A673 (cell line): ENCODE measurements around the gene RPS6KA2. TPM values are rescaled to one million over a fixed set of nuclear protein-coding genes. Genes with fewer than 3 reads are reported as not detected.
A peak's percentile ranks its signal among the peaks of the same experiment; 100 is the strongest.

Experiments
- BruUV-seq: library from RNA; stranded (reverse); fragments of 400-500 nt; replicated peaks from 2 replicates; lab custom pipeline; 2021; lab: Mats Ljungman, UMichigan
- CTCF ChIA-PET: fragments of 300-600 bp; sonication (Branson Sonifier 250); formaldehyde crosslinking; loops from one replicate; lab custom pipeline; 2022; ENCODE audit warnings: antibody characterized with exemption; lab: Charles Lee
- POLR2A ChIA-PET: fragments of 300-600 bp; sonication (Branson Sonifier 250); formaldehyde crosslinking; loops from one replicate; lab custom pipeline; 2022; ENCODE audit warnings: antibody characterized with exemption; ENCODE audit not compliant: low non-redundant PET; lab: Charles Lee
- DNase-seq: peaks from one replicate; pipeline ENCODE4 v3.0.0-alpha.2; 2015; ENCODE audit warnings: low spot score
- H3K27ac ChIP-seq: fragments of 200-600 bp; sonication (generic); 2 replicates; pipeline ENCODE4 v1.5.1; 2016; ENCODE audit warnings: mixed run types, low read depth, mild to moderate bottlenecking, mixed read lengths, antibody characterized with exemption, low read length; ENCODE audit not compliant: poor library complexity, severe bottlenecking
- H3K27me3 ChIP-seq: fragments of 200-600 bp; sonication (generic); replicated peaks from 2 replicates; pipeline ENCODE4 v1.6.1; 2017; ENCODE audit warnings: mixed run types, low read depth, mild to moderate bottlenecking, mixed read lengths, antibody characterized with exemption, low read length; ENCODE audit not compliant: insufficient read depth, poor library complexity
- H3K36me3 ChIP-seq: fragments of 200-600 bp; sonication (generic); 2 replicates; pipeline ENCODE4 v1.6.1; 2016; ENCODE audit warnings: mixed run types, mild to moderate bottlenecking, mixed read lengths, antibody characterized with exemption, low read length; ENCODE audit not compliant: insufficient read depth, poor library complexity, severe bottlenecking
- H3K4me1 ChIP-seq: fragments of 200-600 bp; sonication (generic); 2 replicates; pipeline ENCODE4 v1.6.1; 2017; ENCODE audit warnings: mixed run types, mild to moderate bottlenecking, mixed read lengths, antibody characterized with exemption, low read length; ENCODE audit not compliant: insufficient read depth, poor library complexity, severe bottlenecking
- H3K4me3 ChIP-seq: fragments of 200-600 bp; sonication (generic); 2 replicates; pipeline ENCODE4 v1.5.1; 2016; ENCODE audit warnings: low read depth, mixed run types, mild to moderate bottlenecking, mixed read lengths, low read length; ENCODE audit not compliant: poor library complexity, severe bottlenecking
- H3K9me3 ChIP-seq: fragments of 200-600 bp; sonication (generic); 2 replicates; pipeline ENCODE4 v1.6.1; 2016; ENCODE audit warnings: mixed run types, low read depth, mild to moderate bottlenecking, mixed read lengths, antibody characterized with exemption, low read length; ENCODE audit not compliant: poor library complexity, severe bottlenecking
- EZH2 ChIP-seq: fragments of 200-600 bp; sonication (generic); IDR thresholded peaks from 2 replicates; pipeline ENCODE4 v1.6.1; 2017; ENCODE audit warnings: borderline replicate concordance, low read depth, mild to moderate bottlenecking, mixed read lengths, antibody characterized with exemption, low read length; ENCODE audit not compliant: poor library complexity, severe bottlenecking
- intact Hi-C: fragments of 100-400 bp; cut with micrococcal nuclease; formaldehyde crosslinking; loops from one replicate; pipeline ENCODE4 v1.10.0; 2022; ENCODE audit not compliant: unreplicated experiment
- total RNA-seq: library from RNA; stranded (reverse); gene quantifications from 2 replicates; pipeline ENCODE4 v1.2.3, GENCODE V29; 2021
- TF ChIP-seq, protein P1 (sequence below): fragments of 300-800, 200-600 bp; sonication (generic); conservative IDR thresholded peaks from 2 replicates; pipeline ENCODE4 v1.5.1; 2017; ENCODE audit warnings: low read depth, mild to moderate bottlenecking, antibody characterized with exemption, low read length, moderate library complexity, mixed read lengths

RPS6KA2 gene
- total RNA-seq, 1 experiment from 2014 or later: 30.1 TPM

DNA sequence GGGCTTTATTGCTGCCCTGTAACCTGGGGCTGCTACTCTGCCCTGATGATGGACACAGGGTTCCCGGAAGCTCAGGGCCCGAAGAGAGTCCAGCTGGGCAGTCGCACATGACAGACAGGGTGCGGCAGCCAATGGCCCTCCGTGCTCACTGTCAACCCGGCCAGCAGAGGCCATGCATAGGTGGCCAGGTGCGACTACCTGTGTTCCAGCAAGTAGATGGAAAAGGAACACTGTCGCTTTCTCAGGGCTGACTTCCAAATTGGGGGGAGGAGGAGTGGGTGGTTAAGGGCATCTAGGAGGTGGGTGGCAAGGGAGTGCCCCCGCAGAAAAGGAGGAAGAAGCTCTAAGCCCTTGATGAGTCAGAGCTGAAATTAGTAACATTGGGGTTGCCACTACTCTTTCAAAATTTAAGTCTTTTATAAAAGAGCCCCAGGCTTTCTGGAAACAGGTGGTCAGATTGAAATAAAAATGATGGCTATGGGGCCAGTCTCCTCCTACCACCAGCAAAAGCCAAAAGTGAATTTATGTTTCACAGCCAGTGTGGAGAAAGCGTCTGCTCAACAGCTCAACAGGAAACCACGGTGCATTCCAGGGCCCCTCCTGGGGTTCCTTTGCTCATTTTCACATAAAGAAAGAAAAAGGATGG, 38.2 kb downstream of the RPS6KA2 start:
- H3K27me3 ChIP-seq: no peaks in the 10 kb centered on the region
- H3K4me3 ChIP-seq: no peak overlapping the region
- DNase-seq: peak; percentile 94
- no TSS peak for BruUV-seq
- no peaks in the 10 kb centered on the region for H3K9me3 ChIP-seq
- intact Hi-C loops: loop anchor here (5.0 kb wide), 2 partner anchors 38 to 148 kb away; partner anchors contain the start of gene RPS6KA2
- H3K27ac ChIP-seq: no peak overlapping the region
- POLR2A ChIA-PET: no interaction called here
- H3K4me1 ChIP-seq: peaks cover 41% of the 10 kb centered on the region
- CTCF ChIA-PET: no interaction called here
- TF ChIP-seq, protein P1, sequence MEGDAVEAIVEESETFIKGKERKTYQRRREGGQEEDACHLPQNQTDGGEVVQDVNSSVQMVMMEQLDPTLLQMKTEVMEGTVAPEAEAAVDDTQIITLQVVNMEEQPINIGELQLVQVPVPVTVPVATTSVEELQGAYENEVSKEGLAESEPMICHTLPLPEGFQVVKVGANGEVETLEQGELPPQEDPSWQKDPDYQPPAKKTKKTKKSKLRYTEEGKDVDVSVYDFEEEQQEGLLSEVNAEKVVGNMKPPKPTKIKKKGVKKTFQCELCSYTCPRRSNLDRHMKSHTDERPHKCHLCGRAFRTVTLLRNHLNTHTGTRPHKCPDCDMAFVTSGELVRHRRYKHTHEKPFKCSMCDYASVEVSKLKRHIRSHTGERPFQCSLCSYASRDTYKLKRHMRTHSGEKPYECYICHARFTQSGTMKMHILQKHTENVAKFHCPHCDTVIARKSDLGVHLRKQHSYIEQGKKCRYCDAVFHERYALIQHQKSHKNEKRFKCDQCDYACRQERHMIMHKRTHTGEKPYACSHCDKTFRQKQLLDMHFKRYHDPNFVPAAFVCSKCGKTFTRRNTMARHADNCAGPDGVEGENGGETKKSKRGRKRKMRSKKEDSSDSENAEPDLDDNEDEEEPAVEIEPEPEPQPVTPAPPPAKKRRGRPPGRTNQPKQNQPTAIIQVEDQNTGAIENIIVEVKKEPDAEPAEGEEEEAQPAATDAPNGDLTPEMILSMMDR: no peak
- TF ChIP-seq EZH2: no peak
- H3K36me3 ChIP-seq: no peaks in the 10 kb centered on the region

DNA sequence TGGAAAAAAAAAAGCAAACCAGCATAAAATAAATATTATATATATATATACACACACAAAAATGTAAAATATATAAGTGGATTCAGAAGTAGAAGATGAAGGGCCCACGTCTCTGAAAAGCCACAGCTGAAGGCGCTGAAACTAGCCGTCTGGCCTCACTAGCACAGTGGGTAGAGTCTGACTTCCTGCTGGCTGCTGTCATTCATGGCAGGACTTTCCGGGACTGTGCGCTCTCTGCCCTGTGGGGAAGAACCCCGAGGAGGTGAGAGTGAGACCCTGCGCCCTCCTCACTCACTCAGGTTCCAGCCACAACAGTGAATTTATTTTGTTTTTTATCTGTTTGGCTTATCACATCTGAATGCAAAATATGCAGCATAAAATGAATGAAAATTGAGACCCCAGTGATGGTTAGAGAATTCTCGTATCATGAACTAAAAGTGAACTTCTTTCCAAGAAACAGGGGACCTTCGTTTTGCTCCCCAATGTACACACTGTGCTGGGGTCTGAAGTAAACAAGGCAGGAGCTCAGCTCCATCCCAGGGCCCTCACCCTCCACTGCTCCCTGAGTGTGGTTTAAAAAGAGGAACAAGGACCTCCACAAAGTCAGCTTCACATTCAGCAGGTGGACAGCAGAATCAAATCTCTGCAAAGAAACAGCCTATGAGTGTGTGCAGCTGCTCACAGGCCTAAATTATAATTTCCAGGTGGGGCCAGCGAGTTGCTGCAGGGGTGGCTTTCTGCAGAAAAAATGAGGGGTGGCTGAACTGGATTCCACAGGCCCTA, 39.2 kb downstream of the RPS6KA2 start:
- intact Hi-C loops: loop anchor here (5.0 kb wide), 2 partner anchors 39 to 149 kb away; partner anchors contain the start of gene RPS6KA2
- DNase-seq: no peak
- CTCF ChIA-PET: no interaction called here
- no peaks in the 10 kb centered on the region for H3K9me3 ChIP-seq
- no peak overlapping the region for H3K27ac ChIP-seq
- POLR2A ChIA-PET: no interaction called here
- no TSS peak for BruUV-seq
- no peaks in the 10 kb centered on the region for H3K36me3 ChIP-seq
- TF ChIP-seq EZH2: no peak
- TF ChIP-seq, protein P1: no peak
- H3K27me3 ChIP-seq: no peaks in the 10 kb centered on the region
- peaks cover 47% of the 10 kb centered on the region for H3K4me1 ChIP-seq
- H3K4me3 ChIP-seq: no peak overlapping the region

DNA sequence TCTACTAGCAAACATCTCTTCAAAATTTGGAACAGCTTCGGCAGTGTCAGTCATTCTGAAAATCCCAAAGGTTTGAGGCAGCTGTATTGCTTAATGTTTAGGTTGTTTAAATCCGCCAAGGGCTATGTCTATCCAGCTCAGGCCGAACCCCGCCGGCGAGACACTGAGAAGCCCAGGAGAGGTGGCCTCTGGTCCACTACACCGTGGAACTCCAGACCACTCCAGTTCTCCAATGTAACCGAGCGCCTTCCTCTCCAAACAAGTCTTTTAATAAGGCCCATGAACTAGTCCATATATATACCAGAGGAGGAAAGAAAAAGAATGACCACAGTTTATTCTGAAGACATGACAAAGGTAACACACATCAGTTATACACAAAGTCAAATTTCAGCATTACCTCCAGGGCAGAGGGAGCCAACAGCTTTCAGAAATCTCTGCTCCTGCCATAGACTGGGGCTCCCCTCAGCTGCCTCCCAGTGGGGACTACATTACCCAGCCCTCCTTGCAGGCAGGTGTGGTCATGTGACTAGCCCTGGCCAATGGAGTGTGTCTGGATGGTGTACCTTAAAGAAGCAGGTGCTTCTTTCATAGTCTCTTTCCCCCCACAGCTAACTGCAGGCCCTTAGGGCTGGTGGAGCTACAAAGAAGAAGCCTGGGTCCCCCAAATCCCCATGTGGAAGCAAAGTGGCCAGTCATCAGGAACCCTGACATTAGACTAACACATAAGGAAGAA, 40.5 kb downstream of the RPS6KA2 start, which contains the start of gene RAMACL:
Gene RAMACL, minus strand, starts transcription at position 255 of the 733 bp plus-strand sequence. Its CDS starts 201 bp downstream, at position 54.
- POLR2A ChIA-PET: no interaction called here
- DNase-seq: peak; percentile 24
- intact Hi-C loops: loop anchor here (5.0 kb wide), 2 partner anchors 41 to 151 kb away; partner anchors contain the start of gene RPS6KA2
- Histone ChIP-seq H3K4me3 (no peak within 1 kb of the TSS), H3K9me3 (no peaks in the 10 kb centered on the region), H3K27ac (no peak within 1 kb of the TSS), H3K36me3 (no peaks in the 10 kb centered on the region), H3K4me1 (peaks cover 53% of the 10 kb centered on the region), H3K27me3 (no peaks in the 10 kb centered on the region)
- BruUV-seq: no TSS peak
- CTCF ChIA-PET: no interaction called here
- TF ChIP-seq, protein P1: no peak
- TF ChIP-seq EZH2: no peak
